PC-3 (cell line): ENCODE data around the gene CEP128.

Experiments
- CTCF ChIP-seq: fragments of 300-600 bp; sonication (generic); conservative IDR thresholded peaks from 2 replicates; pipeline ENCODE4 v1.5.1; 2017; ENCODE audit warnings: antibody characterized with exemption, low read depth, mild to moderate bottlenecking, low read length
- EZH2 ChIP-seq: fragments of 300-600 bp; sonication (generic); IDR thresholded peaks from one replicate; pipeline ENCODE4 v1.6.1; 2017; ENCODE audit warnings: antibody characterized with exemption, mild to moderate bottlenecking, low read length; ENCODE audit not compliant: unreplicated experiment
- EZH2phosphoT487 ChIP-seq: fragments of 300-600 bp; sonication (generic); IDR thresholded peaks from 2 replicates; pipeline ENCODE4 v1.6.1; 2018; ENCODE audit warnings: mild to moderate bottlenecking, antibody characterized with exemption, low read length, borderline replicate concordance

GRCh38 chr14:80798878-80799277 lies 142.7 kb downstream of the CEP128 start:
- no peak for TF ChIP-seq CTCF
- TF ChIP-seq EZH2, result no peak
- no peak for TF ChIP-seq EZH2phosphoT487
